OCI-LY7 (cell line): ENCODE measurements around the gene KHDRBS1.

ENCODE experiments used
- EZH2phosphoT487 ChIP-seq: fragments of 200-600 bp; sonication (generic); IDR thresholded peaks from 2 replicates; pipeline ENCODE4 v1.6.1; 2018; ENCODE audit warnings: low read depth, borderline replicate concordance, mild to moderate bottlenecking, mixed run types, antibody characterized with exemption, low read length, moderate library complexity, mixed read lengths
- TF ChIP-seq, protein P1 (sequence below): fragments of 200-600 bp; sonication (generic); conservative IDR thresholded peaks from 2 replicates; pipeline ENCODE4 v1.5.1; 2014; ENCODE audit warnings: mild to moderate bottlenecking, antibody characterized with exemption, low read length, moderate library complexity, mixed read lengths

DNA sequence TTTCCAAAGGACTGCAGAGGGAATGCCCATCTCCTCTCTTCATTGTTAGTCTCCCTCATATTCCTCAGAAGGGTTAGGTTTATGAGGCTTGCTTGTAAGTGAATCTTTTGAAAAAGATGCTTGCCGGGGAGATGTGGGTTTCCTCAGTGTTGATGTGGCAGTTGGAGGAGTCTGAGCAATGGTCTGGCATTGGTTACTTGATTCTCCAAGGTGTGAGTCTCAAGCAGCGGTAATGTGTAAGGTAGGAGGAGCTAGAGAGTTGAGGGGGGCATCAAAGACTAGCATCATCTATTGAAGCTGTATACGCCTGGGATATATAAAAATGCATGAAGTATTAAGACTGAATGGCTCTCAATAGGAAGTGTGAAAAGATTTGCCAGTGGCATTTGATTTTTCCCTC is 21.5 kb downstream of the KHDRBS1 start:
- TF ChIP-seq, protein P1, sequence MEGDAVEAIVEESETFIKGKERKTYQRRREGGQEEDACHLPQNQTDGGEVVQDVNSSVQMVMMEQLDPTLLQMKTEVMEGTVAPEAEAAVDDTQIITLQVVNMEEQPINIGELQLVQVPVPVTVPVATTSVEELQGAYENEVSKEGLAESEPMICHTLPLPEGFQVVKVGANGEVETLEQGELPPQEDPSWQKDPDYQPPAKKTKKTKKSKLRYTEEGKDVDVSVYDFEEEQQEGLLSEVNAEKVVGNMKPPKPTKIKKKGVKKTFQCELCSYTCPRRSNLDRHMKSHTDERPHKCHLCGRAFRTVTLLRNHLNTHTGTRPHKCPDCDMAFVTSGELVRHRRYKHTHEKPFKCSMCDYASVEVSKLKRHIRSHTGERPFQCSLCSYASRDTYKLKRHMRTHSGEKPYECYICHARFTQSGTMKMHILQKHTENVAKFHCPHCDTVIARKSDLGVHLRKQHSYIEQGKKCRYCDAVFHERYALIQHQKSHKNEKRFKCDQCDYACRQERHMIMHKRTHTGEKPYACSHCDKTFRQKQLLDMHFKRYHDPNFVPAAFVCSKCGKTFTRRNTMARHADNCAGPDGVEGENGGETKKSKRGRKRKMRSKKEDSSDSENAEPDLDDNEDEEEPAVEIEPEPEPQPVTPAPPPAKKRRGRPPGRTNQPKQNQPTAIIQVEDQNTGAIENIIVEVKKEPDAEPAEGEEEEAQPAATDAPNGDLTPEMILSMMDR, result no peak
- no peak for TF ChIP-seq EZH2phosphoT487
